WTC11 (cell line): ENCODE data around the gene PANK4.

Source experiments
- ATF3 ChIP-seq: sonication (generic); formaldehyde crosslinking; conservative IDR thresholded peaks from 2 replicates; pipeline ENCODE4 v1.8.1; 2022; ENCODE audit warnings: mild to moderate bottlenecking, missing genetic modification reagents
- CTCF ChIP-seq: fragments of 200-600 bp; IDR thresholded peaks from 2 replicates; pipeline ENCODE4 v1.8.0; 2022; ENCODE audit warnings: antibody characterized with exemption
- E2F4 ChIP-seq: sonication (generic); formaldehyde crosslinking; IDR thresholded peaks from 2 replicates; pipeline ENCODE4 v1.8.1; 2022; ENCODE audit warnings: low read depth, mild to moderate bottlenecking, moderate library complexity, missing genetic modification reagents, borderline replicate concordance
- ESRRA ChIP-seq: sonication (generic); formaldehyde crosslinking; IDR thresholded peaks from 2 replicates; pipeline ENCODE4 v1.8.1; 2022; ENCODE audit warnings: mild to moderate bottlenecking, missing genetic modification reagents, borderline replicate concordance
- MAX ChIP-seq: sonication (generic); formaldehyde crosslinking; IDR thresholded peaks from 2 replicates; pipeline ENCODE4 v1.8.0; 2022; ENCODE audit warnings: mild to moderate bottlenecking, missing genetic modification reagents
- NR3C1 ChIP-seq: sonication (generic); formaldehyde crosslinking; conservative IDR thresholded peaks from 2 replicates; pipeline ENCODE4 v1.8.1; 2023; ENCODE audit warnings: low read depth, mild to moderate bottlenecking, missing genetic modification reagents
- USF2 ChIP-seq: sonication (generic); formaldehyde crosslinking; IDR thresholded peaks from 2 replicates; pipeline ENCODE4 v1.8.1; 2023; ENCODE audit warnings: mild to moderate bottlenecking, missing genetic modification reagents, moderate library complexity
- ZNF121 ChIP-seq: sonication (generic); formaldehyde crosslinking; IDR thresholded peaks from 2 replicates; pipeline ENCODE4 v1.8.0; 2023; ENCODE audit warnings: missing genetic modification reagents
- ZNF317 ChIP-seq: sonication (generic); formaldehyde crosslinking; IDR thresholded peaks from 2 replicates; pipeline ENCODE4 v1.8.1; 2023; ENCODE audit warnings: low read depth, mild to moderate bottlenecking, moderate library complexity, missing genetic modification reagents, borderline replicate concordance
- TF ChIP-seq, protein P1 (sequence below): sonication (generic); formaldehyde crosslinking; IDR thresholded peaks from 2 replicates; pipeline ENCODE4 v1.8.0; 2022; ENCODE audit warnings: mild to moderate bottlenecking, missing genetic modification reagents

GRCh38 chr1:2498648-2499047 lies 27.7 kb downstream of the PANK4 start:
- TF ChIP-seq E2F4 (CRISPR knock-in tag) = no peak
- TF ChIP-seq MAX (CRISPR knock-in tag) = no peak
- no peak for TF ChIP-seq CTCF
- TF ChIP-seq, protein P1, sequence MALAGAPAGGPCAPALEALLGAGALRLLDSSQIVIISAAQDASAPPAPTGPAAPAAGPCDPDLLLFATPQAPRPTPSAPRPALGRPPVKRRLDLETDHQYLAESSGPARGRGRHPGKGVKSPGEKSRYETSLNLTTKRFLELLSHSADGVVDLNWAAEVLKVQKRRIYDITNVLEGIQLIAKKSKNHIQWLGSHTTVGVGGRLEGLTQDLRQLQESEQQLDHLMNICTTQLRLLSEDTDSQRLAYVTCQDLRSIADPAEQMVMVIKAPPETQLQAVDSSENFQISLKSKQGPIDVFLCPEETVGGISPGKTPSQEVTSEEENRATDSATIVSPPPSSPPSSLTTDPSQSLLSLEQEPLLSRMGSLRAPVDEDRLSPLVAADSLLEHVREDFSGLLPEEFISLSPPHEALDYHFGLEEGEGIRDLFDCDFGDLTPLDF (CRISPR knock-in tag) = no peak
- TF ChIP-seq ESRRA = no peak
- no peak for TF ChIP-seq ZNF317 (CRISPR knock-in tag)
- no peak for TF ChIP-seq USF2
- TF ChIP-seq ATF3 (CRISPR knock-in tag) = no peak
- no peak for TF ChIP-seq ZNF121 (CRISPR knock-in tag)
- TF ChIP-seq NR3C1 (CRISPR knock-in tag) = no peak
